Fibroblast of pulmonary artery (primary cell): ENCODE data around the gene CTSW.
"Not testable (repeated sequence)": the region's sequence is repeated elsewhere in the genome, so short reads cannot be mapped to it uniquely, and the experiment has no call there.

Experiments
- DNase-seq: peaks from one replicate; pipeline ENCODE4 v3.0.0-alpha.2; 2010; ENCODE audit warnings: low read depth
- H3K4me3 ChIP-seq: replicated peaks from 2 replicates; pipeline ENCODE4 v1.5.1; 2011; ENCODE audit warnings: low read depth, mild to moderate bottlenecking, control low read depth, low read length, moderate library complexity
- TF ChIP-seq, protein P1 (sequence below): IDR thresholded peaks from 2 replicates; pipeline ENCODE4 v1.5.1; 2011; ENCODE audit warnings: mild to moderate bottlenecking, control low read depth, low read length, inconsistent platforms; ENCODE audit errors: missing control alignments

CTSW gene

DNA sequence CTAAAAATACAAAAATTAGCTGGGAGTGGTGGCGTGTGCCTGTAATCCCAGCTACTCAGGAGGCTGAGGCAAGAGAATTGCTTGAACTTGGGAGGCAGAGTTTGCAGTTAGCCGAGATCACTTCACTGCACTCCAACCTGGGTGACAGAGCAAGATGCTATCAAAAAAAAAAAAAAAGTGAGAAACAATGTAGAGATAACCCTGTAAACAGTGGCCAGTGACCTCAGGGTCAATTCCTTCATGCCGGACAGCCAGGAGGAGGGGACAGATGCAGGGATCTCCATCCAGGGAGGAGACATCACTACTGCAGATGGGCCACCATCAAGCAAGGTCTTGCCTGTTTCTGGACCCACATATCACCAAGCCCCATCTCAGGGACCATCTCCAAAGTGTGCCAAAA, 31.9 kb upstream of the CTSW start:
- H3K4me3 ChIP-seq: no peak overlapping the region
- TF ChIP-seq, protein P1, sequence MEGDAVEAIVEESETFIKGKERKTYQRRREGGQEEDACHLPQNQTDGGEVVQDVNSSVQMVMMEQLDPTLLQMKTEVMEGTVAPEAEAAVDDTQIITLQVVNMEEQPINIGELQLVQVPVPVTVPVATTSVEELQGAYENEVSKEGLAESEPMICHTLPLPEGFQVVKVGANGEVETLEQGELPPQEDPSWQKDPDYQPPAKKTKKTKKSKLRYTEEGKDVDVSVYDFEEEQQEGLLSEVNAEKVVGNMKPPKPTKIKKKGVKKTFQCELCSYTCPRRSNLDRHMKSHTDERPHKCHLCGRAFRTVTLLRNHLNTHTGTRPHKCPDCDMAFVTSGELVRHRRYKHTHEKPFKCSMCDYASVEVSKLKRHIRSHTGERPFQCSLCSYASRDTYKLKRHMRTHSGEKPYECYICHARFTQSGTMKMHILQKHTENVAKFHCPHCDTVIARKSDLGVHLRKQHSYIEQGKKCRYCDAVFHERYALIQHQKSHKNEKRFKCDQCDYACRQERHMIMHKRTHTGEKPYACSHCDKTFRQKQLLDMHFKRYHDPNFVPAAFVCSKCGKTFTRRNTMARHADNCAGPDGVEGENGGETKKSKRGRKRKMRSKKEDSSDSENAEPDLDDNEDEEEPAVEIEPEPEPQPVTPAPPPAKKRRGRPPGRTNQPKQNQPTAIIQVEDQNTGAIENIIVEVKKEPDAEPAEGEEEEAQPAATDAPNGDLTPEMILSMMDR: no peak
- no peak for DNase-seq

DNA sequence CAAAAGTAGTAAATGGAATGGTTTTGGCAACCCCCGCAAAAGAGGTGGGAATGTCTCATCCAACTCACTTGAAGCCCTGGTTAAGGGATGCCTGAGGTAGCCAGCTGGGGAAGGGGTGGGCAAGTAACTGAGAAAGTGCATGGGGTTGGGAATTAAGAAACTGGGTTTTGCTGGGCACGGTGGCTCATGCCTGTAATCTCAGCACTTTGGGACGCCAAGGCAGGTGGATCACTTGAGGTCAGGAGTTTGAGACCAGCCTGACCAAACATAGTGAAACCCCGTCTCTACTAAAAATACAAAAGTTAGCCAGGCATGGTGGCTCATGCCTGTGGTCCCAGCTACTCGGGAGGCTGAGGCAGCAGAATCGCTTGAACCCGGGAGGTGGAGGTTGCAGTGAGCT, 30.9 kb upstream of the CTSW start:
- not testable (repeated sequence) for H3K4me3 ChIP-seq, DNase-seq

DNA sequence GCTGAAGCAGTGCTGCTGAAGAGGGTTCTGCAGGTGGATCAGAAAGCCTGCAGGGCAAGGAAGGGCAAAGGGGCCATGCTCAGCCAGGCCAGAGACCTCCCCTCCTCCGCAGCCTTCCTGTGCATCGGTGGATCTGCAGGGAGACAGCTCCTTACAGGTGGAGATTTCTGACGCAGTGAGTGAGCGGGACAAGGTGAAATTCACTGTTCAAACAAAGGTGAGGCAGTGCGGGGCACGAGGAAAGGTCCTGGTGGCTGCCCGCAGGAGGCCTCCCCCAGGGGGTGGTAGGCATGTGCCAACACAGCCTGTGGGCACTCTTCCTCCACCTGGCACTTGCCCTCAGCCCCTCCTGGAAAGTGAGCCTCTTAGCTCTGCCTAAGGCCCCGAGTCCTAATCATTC, 30.3 kb upstream of the CTSW start:
- DNase-seq: no peak
- no peak overlapping the region for H3K4me3 ChIP-seq
- TF ChIP-seq, protein P1: no peak

DNA sequence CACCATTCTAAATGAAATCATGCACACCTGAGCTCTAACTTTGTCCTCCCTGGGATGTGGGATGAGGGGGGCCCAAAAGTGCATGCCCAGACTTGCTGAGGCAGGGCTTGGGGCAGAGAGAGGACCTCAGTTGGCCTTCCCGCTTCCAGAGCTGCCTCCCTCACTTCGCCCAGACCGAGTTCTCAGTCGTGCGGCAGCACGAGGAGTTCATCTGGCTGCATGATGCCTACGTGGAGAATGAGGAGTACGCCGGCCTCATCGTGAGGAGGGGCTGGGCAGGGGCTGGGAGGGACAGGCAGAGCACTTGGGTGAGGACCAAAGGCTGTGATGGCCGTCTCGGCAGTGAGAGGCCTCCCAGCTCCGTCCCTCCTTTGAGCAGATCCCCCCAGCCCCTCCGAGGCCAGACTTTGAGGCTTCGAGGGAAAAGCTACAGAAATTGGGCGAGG, 29.8 kb upstream of the CTSW start:
- H3K4me3 ChIP-seq: no peak overlapping the region
- DNase-seq: no peak
- TF ChIP-seq, protein P1: no peak

- TF ChIP-seq, protein P1: no peak
- no peak for DNase-seq
- no peak overlapping the region for H3K4me3 ChIP-seq
These were observed 29.2 kb upstream of the CTSW start for GRCh38 chr11:65850217-65851082.

GRCh38 chr11:65851083-65851579, 28.5 kb upstream of the CTSW start:
- TF ChIP-seq, protein P1: peak; percentile 57
- H3K4me3 ChIP-seq: no peak overlapping the region
- DNase-seq: no peak

GRCh38 chr11:65851811-65852507, 27.7 kb upstream of the CTSW start:
- no peak overlapping the region for H3K4me3 ChIP-seq
- TF ChIP-seq, protein P1: no peak
- DNase-seq: no peak
